Motor neuron (in vitro differentiated cells): ENCODE data around the gene APOO. TPM values are rescaled to one million over a fixed set of nuclear protein-coding genes. Genes with fewer than 3 reads are reported as not detected.
"Not testable (repeated sequence)": the region's sequence is repeated elsewhere in the genome, so short reads cannot be mapped to it uniquely, and the experiment has no call there.

Experiments
- ATAC-seq, 8 experiments: fragments of 200-7000 bp; cut with Tn5 transposase; replicated peaks in 6 of 8; 2 replicates each; pipeline ENCODE4 v1.8.0; 2021; ENCODE audit warnings: mild to moderate bottlenecking in 8 of 8, moderate library complexity in 8 of 8
- H3K27ac ChIP-seq, 2 donors: fragments of 250-450 bp; sonication (Bioruptor Pico); 2 replicates each; pipeline ENCODE4 v1.9.0; 2021; ENCODE audit warnings: antibody characterized with exemption in 2 of 2, mild to moderate bottlenecking in 2 of 2, moderate library complexity in 1 of 2
- H3K4me1 ChIP-seq, 2 donors: fragments of 250-450 bp; sonication (Bioruptor Pico); replicated peaks in 1 of 2; 2 replicates each; pipeline ENCODE4 v1.6.1; 2021; ENCODE audit warnings: antibody characterized with exemption in 2 of 2, mild to moderate bottlenecking in 2 of 2, moderate library complexity in 1 of 2
- H3K4me3 ChIP-seq, 5 donors: fragments of 250-450 bp; sonication (Bioruptor Pico); 2 replicates each; pipeline ENCODE4 v1.9.0; 2021; ENCODE audit warnings: antibody characterized with exemption in 5 of 5, mild to moderate bottlenecking in 5 of 5, moderate library complexity in 4 of 5
- WGBS, 10 experiments: fragments of 450-650 bp; shearing (Covaris generic); methylation state at CpG; one replicate each; pipeline ENCODE4 v1.0.0; 2022; 5-methylcytosine and 5-hydroxymethylcytosine counted together
- in situ Hi-C, 9 experiments: fragments of 400-800 bp; cut with MboI; loops; one replicate each; pipeline ENCODE4 v1.15.0; 2021; ENCODE audit warnings: low sequenced_read_pairs in 9 of 9, low pct_unique_long_range_greater_than_20kb in 2 of 9; ENCODE audit not compliant: unreplicated experiment in 9 of 9
- total RNA-seq, 8 experiments: library from RNA; unstranded; fragments of 300-600 nt; gene quantifications; 2 replicates each; pipeline versions ENCODE4 v1.2.3 to v1.2.4, GENCODE V29; 2022

APOO gene
- total RNA-seq, 8 experiments from 2014 or later: 26.1 to 78.8 (median 51.7) TPM

- in situ Hi-C loops: loop anchor here in 3 of 9 experiments (25.0 kb wide), 1 partner anchor 97 kb away; the partner anchor contains the start of gene SAT1 (in 3 of the 3)
- no peak overlapping the region for H3K4me3 ChIP-seq
- H3K27ac ChIP-seq: no peak overlapping the region
- peak; percentile 34 to 99 (median 78) for ATAC-seq
- 0 to 80% (median 28%) methylated on average over 1 to 6 of the region's 9 CpGs; no CpG with 5 or more reads in 2 of the 10 experiments for WGBS, 10 experiments
- no peaks in the 10 kb centered on the region for H3K4me1 ChIP-seq
These were observed 23.9 kb downstream of the APOO start for GRCh38 chrX:23883737-23884354.

- no peak overlapping the region for H3K27ac ChIP-seq
- no peaks in the 10 kb centered on the region for H3K4me1 ChIP-seq
- 46 to 96% (median 88%) methylated on average over 2 of the region's 2 CpGs; no CpG with 5 or more reads in 6 of the 10 experiments for WGBS, 10 experiments
- ATAC-seq: no peak
- no peak overlapping the region for H3K4me3 ChIP-seq
- in situ Hi-C loops: loop anchor here in 3 of 9 experiments (25.0 kb wide), 1 partner anchor 92 kb away; the partner anchor contains the start of gene SAT1 (in 3 of the 3)
These were observed 28.2 kb downstream of the APOO start for GRCh38 chrX:23879380-23880090.

- Histone ChIP-seq H3K27ac (no peak overlapping the region), H3K4me3 (no peak overlapping the region), H3K4me1 (no peaks in the 10 kb centered on the region)
- 58 to 100% (median 88%) methylated on average over 1 to 3 of the region's 4 CpGs; no CpG with 5 or more reads in 6 of the 10 experiments for WGBS, 10 experiments
- in situ Hi-C loops: loop anchor here in 1 of 9 experiments (25.0 kb wide), 1 partner anchor 160 kb away; no protein-coding TSS in a partner anchor
- ATAC-seq: no peak
These were observed 35.7 kb downstream of the APOO start for GRCh38 chrX:23871905-23872546.

- in situ Hi-C loops: loop anchor here in 1 of 9 experiments (25.0 kb wide), 1 partner anchor 158 kb away; no protein-coding TSS in a partner anchor
- no peak for ATAC-seq
These were observed 37.7 kb downstream of the APOO start for GRCh38 chrX:23870041-23870440.

GRCh38 chrX:23864742-23865326 is 42.9 kb downstream of the APOO start:
- Histone ChIP-seq H3K27ac (no peak overlapping the region), H3K4me3 (no peak overlapping the region), H3K4me1 (no peaks in the 10 kb centered on the region)
- WGBS, 10 experiments: 60 to 100% methylated on average over 1 of the region's 5 CpGs; no CpG with 5 or more reads in 8 of the 10 experiments
- in situ Hi-C loops: loop anchor here in 1 of 9 experiments (25.0 kb wide), 1 partner anchor 153 kb away; no protein-coding TSS in a partner anchor
- ATAC-seq: no peak

More at GRCh38 chrX:23870041-23870440, 37.7 kb downstream of the APOO start:
- H3K4me3 ChIP-seq: no peak overlapping the region
- H3K4me1 ChIP-seq: no peaks in the 10 kb centered on the region
- no peak overlapping the region for H3K27ac ChIP-seq
- WGBS, 10 experiments: 47 to 100% (median 94%) methylated on average over 1 to 2 of the region's 2 CpGs; no CpG with 5 or more reads in 4 of the 10 experiments

GRCh38 chrX:23861952-23862351 is 45.8 kb downstream of the APOO start:
- in situ Hi-C loops: loop anchor here in 1 of 9 experiments (25.0 kb wide), 1 partner anchor 150 kb away; no protein-coding TSS in a partner anchor
- 20 to 100% methylated on average over 1 of the region's 2 CpGs; no CpG with 5 or more reads in 8 of the 10 experiments for WGBS, 10 experiments
- H3K4me3 ChIP-seq, ATAC-seq, H3K27ac ChIP-seq, H3K4me1 ChIP-seq: not testable (repeated sequence)

- no peaks in the 10 kb centered on the region for H3K4me1 ChIP-seq
- H3K4me3 ChIP-seq: no peak overlapping the region
- no peak for ATAC-seq
- in situ Hi-C loops: loop anchor here in 1 of 9 experiments (25.0 kb wide), 1 partner anchor 149 kb away; no protein-coding TSS in a partner anchor
- no peak overlapping the region for H3K27ac ChIP-seq
- WGBS, 10 experiments: 40 to 100% (median 100%) methylated on average over 1 to 2 of the region's 6 CpGs; no CpG with 5 or more reads in 5 of the 10 experiments
These were observed 46.4 kb downstream of the APOO start for GRCh38 chrX:23861215-23861896.

- in situ Hi-C loops: loop anchor here in 1 of 9 experiments (25.0 kb wide), 1 partner anchor 147 kb away; no protein-coding TSS in a partner anchor
- not testable (repeated sequence) for H3K4me1 ChIP-seq, H3K27ac ChIP-seq, H3K4me3 ChIP-seq, ATAC-seq
- 58 to 100% (median 96%) methylated on average over 2 to 7 of the region's 7 CpGs; no CpG with 5 or more reads in 7 of the 10 experiments for WGBS, 10 experiments
These were observed 48.5 kb downstream of the APOO start for GRCh38 chrX:23859238-23859637.

GRCh38 chrX:23857935-23858334 is 49.8 kb downstream of the APOO start:
- in situ Hi-C loops: loop anchor here in 1 of 9 experiments (25.0 kb wide), 1 partner anchor 146 kb away; no protein-coding TSS in a partner anchor
- ATAC-seq: no peak
- no peak overlapping the region for H3K27ac ChIP-seq
- H3K4me3 ChIP-seq: no peak overlapping the region
- 69 to 100% (median 82%) methylated on average over 1 to 2 of the region's 5 CpGs; no CpG with 5 or more reads in 7 of the 10 experiments for WGBS, 10 experiments
- H3K4me1 ChIP-seq: no peaks in the 10 kb centered on the region

- no peaks in the 10 kb centered on the region for H3K4me1 ChIP-seq
- H3K4me3 ChIP-seq: no peak overlapping the region
- H3K27ac ChIP-seq: no peak overlapping the region
- no peak for ATAC-seq
- in situ Hi-C loops: loop anchor here in 1 of 9 experiments (25.0 kb wide), 1 partner anchor 145 kb away; no protein-coding TSS in a partner anchor
These were observed 50.4 kb downstream of the APOO start for GRCh38 chrX:23857363-23857762.

GRCh38 chrX:23855569-23855968 is 52.2 kb downstream of the APOO start:
- no peaks in the 10 kb centered on the region for H3K4me1 ChIP-seq
- in situ Hi-C loops: loop anchor here in 1 of 9 experiments (25.0 kb wide), 1 partner anchor 143 kb away; no protein-coding TSS in a partner anchor
- 40 to 100% (median 100%) methylated on average over 1 to 4 of the region's 4 CpGs; no CpG with 5 or more reads in 4 of the 10 experiments for WGBS, 10 experiments
- no peak overlapping the region for H3K27ac ChIP-seq
- ATAC-seq: no peak
- no peak overlapping the region for H3K4me3 ChIP-seq

GRCh38 chrX:23854945-23855344 is 52.8 kb downstream of the APOO start:
- H3K4me3 ChIP-seq: no peak overlapping the region
- whole genome bisulfite sequencing, 10 experiments: 73 to 100% (median 100%) methylated on average over 2 to 3 of the region's 3 CpGs; no CpG with 5 or more reads in 5 of the 10 experiments
- no peaks in the 10 kb centered on the region for H3K4me1 ChIP-seq
- in situ Hi-C loops: loop anchor here in 1 of 9 experiments (25.0 kb wide), 1 partner anchor 143 kb away; no protein-coding TSS in a partner anchor
- H3K27ac ChIP-seq: no peak overlapping the region
- no peak for ATAC-seq
